LHCN-M2 (cell line): Measurements from ENCODE around the gene IL6R. TPM values are rescaled to one million over a fixed set of nuclear protein-coding genes. Genes with fewer than 3 reads are reported as not detected.

Experiments
- DNase-seq: peaks from one replicate; pipeline ENCODE4 v3.0.0-alpha.2; 2012; ENCODE audit warnings: low read depth
- total RNA-seq: library from RNA; depleted of rRNA; stranded (reverse); fragments of >200 nt; gene quantifications from 2 replicates; pipeline ENCODE4 v1.2.3, GENCODE V29; 2014

IL6R gene
- total RNA-seq, 1 experiment from 2014 or later: 0.40 TPM

- DNase-seq: no peak
These were observed 18.8 kb downstream of the IL6R start for GRCh38 chr1:154423988-154424326.

- DNase-seq: no peak
These were observed 20.0 kb downstream of the IL6R start for GRCh38 chr1:154425172-154425571.

- peak; percentile 73 for DNase-seq
These were observed 22.3 kb downstream of the IL6R start for GRCh38 chr1:154427173-154428139.

- DNase-seq: no peak
These were observed 24.0 kb downstream of the IL6R start for GRCh38 chr1:154429118-154429517.

- no peak for DNase-seq
These were observed 24.9 kb downstream of the IL6R start for GRCh38 chr1:154429841-154430611.

GRCh38 chr1:154430903-154431302 lies 25.8 kb downstream of the IL6R start:
- DNase-seq: no peak

- DNase-seq: peak; percentile 99
These were observed 26.6 kb downstream of the IL6R start for GRCh38 chr1:154431586-154432373.

- no peak for DNase-seq
These were observed 28.1 kb downstream of the IL6R start for GRCh38 chr1:154433161-154433764.

GRCh38 chr1:154434346-154435085 lies 29.4 kb downstream of the IL6R start:
- DNase-seq: no peak

GRCh38 chr1:154435599-154436200 lies 30.6 kb downstream of the IL6R start:
- DNase-seq: no peak

GRCh38 chr1:154436433-154436832 lies 31.3 kb downstream of the IL6R start:
- no peak for DNase-seq

GRCh38 chr1:154440036-154440804 lies 35.1 kb downstream of the IL6R start:
- DNase-seq: no peak

- DNase-seq: no peak
These were observed 36.2 kb downstream of the IL6R start for GRCh38 chr1:154441241-154441888.

- no peak for DNase-seq
These were observed 37.0 kb downstream of the IL6R start for GRCh38 chr1:154442006-154442740.

- DNase-seq: no peak
These were observed 38.3 kb downstream of the IL6R start for GRCh38 chr1:154443274-154444013.

GRCh38 chr1:154445040-154445472 lies 39.9 kb downstream of the IL6R start:
- peak; percentile 53 for DNase-seq

GRCh38 chr1:154446292-154446691 lies 41.1 kb downstream of the IL6R start:
- peak; percentile 53 for DNase-seq
